HepG2 (cell line): ENCODE measurements around the gene CCL22. TPM values are rescaled to one million over a fixed set of nuclear protein-coding genes. Genes with fewer than 3 reads are reported as not detected.

Experiments used
- ARNT2 ChIP-seq: sonication (generic); formaldehyde crosslinking; IDR thresholded peaks from 2 replicates; pipeline ENCODE4 v1.8.0; 2022; ENCODE audit warnings: mild to moderate bottlenecking, low read depth, missing genetic modification reagents, moderate library complexity
- CENPX ChIP-seq: sonication (generic); formaldehyde crosslinking; IDR thresholded peaks from 2 replicates; pipeline ENCODE4 v1.9.0; 2021; ENCODE audit warnings: mild to moderate bottlenecking, missing genetic modification reagents, moderate library complexity
- CREM ChIP-seq, 2 experiments: sonication (generic) in 1 of 2; formaldehyde crosslinking in 1 of 2; IDR thresholded peaks; 2 replicates each; pipeline versions ENCODE4 v1.4.0 to v1.6.1; 2016 to 2020; ENCODE audit warnings: antibody characterized with exemption in 1 of 2, mild to moderate bottlenecking in 1 of 2, missing genetic modification reagents in 1 of 2
- HNF1A ChIP-seq, 2 experiments: sonication (generic) in 1 of 2; formaldehyde crosslinking in 1 of 2; IDR thresholded peaks; 2 replicates each; pipeline versions ENCODE4 v1.4.0 to v1.6.1; 2016 to 2020; ENCODE audit warnings: borderline replicate concordance in 1 of 2, low read depth in 1 of 2, mild to moderate bottlenecking in 1 of 2, missing genetic modification reagents in 1 of 2
- HNRNPUL1 ChIP-seq: fragments of 200-400 bp; formaldehyde crosslinking; IDR thresholded peaks from 2 replicates; pipeline ENCODE4 v1.6.1; 2017; ENCODE audit warnings: low read depth, mild to moderate bottlenecking, low read length, moderate library complexity
- HOXA7 ChIP-seq: sonication (generic); formaldehyde crosslinking; IDR thresholded peaks from 2 replicates; pipeline ENCODE4 v1.8.1; 2022; ENCODE audit warnings: mild to moderate bottlenecking, missing genetic modification reagents, moderate library complexity
- REPIN1 ChIP-seq: sonication (generic); formaldehyde crosslinking; IDR thresholded peaks from 2 replicates; pipeline ENCODE4 v1.8.0; 2022; ENCODE audit warnings: missing genetic modification reagents, low read depth, mild to moderate bottlenecking, borderline replicate concordance
- TOE1 ChIP-seq: sonication (generic); formaldehyde crosslinking; IDR thresholded peaks from 2 replicates; pipeline ENCODE4 v1.4.0; 2020; ENCODE audit warnings: mild to moderate bottlenecking, missing genetic modification reagents
- UBTF ChIP-seq: sonication (generic); formaldehyde crosslinking; IDR thresholded peaks from 2 replicates; pipeline ENCODE4 v1.4.0; 2020; ENCODE audit warnings: mild to moderate bottlenecking, missing genetic modification reagents
- ZGPAT ChIP-seq: IDR thresholded peaks from 2 replicates; pipeline ENCODE4 v1.6.1; 2016; ENCODE audit warnings: mild to moderate bottlenecking
- ZMYM4 ChIP-seq: sonication (generic); formaldehyde crosslinking; IDR thresholded peaks from 2 replicates; pipeline ENCODE4 v1.8.1; 2023; ENCODE audit warnings: mild to moderate bottlenecking, missing genetic modification reagents
- ZNF124 ChIP-seq: sonication (generic); formaldehyde crosslinking; IDR thresholded peaks from 2 replicates; pipeline ENCODE4 v1.4.0; 2020; ENCODE audit warnings: missing genetic modification reagents
- ZNF574 ChIP-seq: sonication (generic); formaldehyde crosslinking; IDR thresholded peaks from 2 replicates; pipeline ENCODE4 v1.4.0; 2020; ENCODE audit warnings: missing genetic modification reagents
- ZNF580 ChIP-seq: IDR thresholded peaks from 2 replicates; pipeline ENCODE4 v1.6.1; 2016; ENCODE audit warnings: low read depth, borderline replicate concordance
- ZNF781 ChIP-seq: sonication (generic); formaldehyde crosslinking; IDR thresholded peaks from 2 replicates; pipeline ENCODE4 v1.5.1; 2020; ENCODE audit warnings: borderline replicate concordance, mild to moderate bottlenecking, missing genetic modification reagents; ENCODE audit errors: not compliant biosample characterization
- polyA plus RNA-seq, 8 experiments: library from polyadenylated mRNA; depleted of rRNA in 3 of 8; stranded (reverse) in 7 of 8; unstranded in 1 of 8; fragments of >200 nt; fragmentation: Illumina TruSeq in 4 of 8; extraction: Trizol in 4 of 8; gene quantifications; 2 replicates each; pipeline versions ENCODE4 v1.2.1 to v1.2.3, GENCODE V29; 2011 to 2016; ENCODE audit warnings: low read depth in 4 of 8, missing spikeins in 1 of 8, mixed read lengths in 1 of 8; ENCODE audit not compliant: insufficient read depth in 1 of 8
- total RNA-seq, 5 experiments: library from RNA; depleted of rRNA; stranded (reverse); fragments of >200 nt; fragmentation: Illumina TruSeq; extraction: Trizol; gene quantifications; 2 replicates each; pipeline ENCODE4 v1.2.3, GENCODE V29; 2016; ENCODE audit warnings: low read depth in 1 of 5

Gene CCL22
- total and polyA plus RNA-seq, 2 of the 13 experiments (the other 11 are each of a cell fraction or from before 2014, with no cell fraction given): not detected

GRCh38 chr16:57372372-57373116 is 14.0 kb downstream of the CCL22 start, which contains the start of gene CX3CL1 (continued):
- TF ChIP-seq ZGPAT (peak; percentile 98), ZMYM4 (CRISPR knock-in tag) (peak; percentile 62; the same call in 1 of the 2 replicates), HNF1A (IDR thresholded peaks at IDR 0.05; ENCODE audit: low read depth) (peak; percentile 98), HNF1A (CRISPR knock-in tag; IDR thresholded peaks at IDR 0.05; ENCODE audit: borderline replicate concordance) (peak; percentile 99), ZNF124 (CRISPR knock-in tag) (peak; percentile 96), HNRNPUL1 (no peak; the same call in 1 of the 2 replicates), HOXA7 (peak; percentile 57; the same call in 1 of the 2 replicates), ZNF781 (CRISPR knock-in tag) (peak; percentile 75), CENPX (CRISPR knock-in tag) (no peak), REPIN1 (CRISPR knock-in tag) (no peak; the same call in 1 of the 2 replicates), UBTF (CRISPR knock-in tag) (peak; percentile 91), ZNF580 (CRISPR knock-in tag) (peak; percentile 75; the same call in 1 of the 2 replicates), ARNT2 (CRISPR knock-in tag) (peak; percentile 57), TOE1 (CRISPR knock-in tag) (peak; percentile 87), CREM (IDR thresholded peaks at IDR 0.05) (peak; percentile 73), CREM (CRISPR knock-in tag; IDR thresholded peaks at IDR 0.05) (no peak; the same call in 1 of the 2 replicates), ZNF574 (CRISPR knock-in tag) (peak; percentile 83)
